H7 (cell line): Measurements from ENCODE around the gene ACOT13. TPM values are rescaled to one million over a fixed set of nuclear protein-coding genes. Genes with fewer than 3 reads are reported as not detected.
"Not testable (repeated sequence)": the region's sequence is repeated elsewhere in the genome, so short reads cannot be mapped to it uniquely, and the experiment has no call there.

Experiments used
- DNase-seq: peaks from one replicate; pipeline ENCODE4 v3.0.0; 2012
- H3K27me3 ChIP-seq: 2 replicates; pipeline ENCODE4 v1.6.0; 2011; ENCODE audit warnings: mild to moderate bottlenecking, low read length; ENCODE audit not compliant: control insufficient read depth, insufficient read depth
- H3K36me3 ChIP-seq: replicated peaks from 2 replicates; pipeline ENCODE4 v1.5.1; 2011; ENCODE audit warnings: low read length; ENCODE audit not compliant: control insufficient read depth, insufficient read depth
- H3K4me3 ChIP-seq: 2 replicates; pipeline ENCODE4 v1.5.1; 2011; ENCODE audit warnings: low read depth, mild to moderate bottlenecking, control low read depth, low read length, moderate library complexity; ENCODE audit not compliant: insufficient read depth
- total RNA-seq: library from RNA; depleted of rRNA; stranded (reverse); fragments of >200 nt; shearing (Covaris generic); gene quantifications from 2 replicates; pipeline ENCODE4 v1.2.3, GENCODE V29; 2014

The ACOT13 gene
- total RNA-seq, 1 experiment from 2014 or later: 6.7 TPM

DNA sequence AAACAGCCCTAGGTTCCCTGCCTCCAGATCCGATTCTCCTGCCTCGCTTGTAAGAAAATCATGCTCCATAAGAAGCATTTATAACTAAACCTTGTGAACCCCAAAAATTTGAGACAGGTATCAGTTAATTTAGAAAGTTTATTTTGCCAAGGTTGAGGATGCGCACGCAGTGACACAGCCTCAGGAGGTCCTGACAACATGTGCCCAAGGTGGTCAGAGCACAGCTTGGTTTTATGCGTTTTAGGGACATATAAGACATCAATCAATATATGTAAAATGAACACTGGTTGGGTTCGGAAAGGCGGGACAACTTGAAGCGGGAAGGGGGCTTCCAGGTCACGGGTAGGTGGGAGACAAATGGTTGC lies 2.1 kb downstream of the ACOT13 start:
- Histone ChIP-seq H3K36me3 (no peaks in the 10 kb centered on the region; the same call in 1 of the 2 replicates), H3K27me3 (no peaks in the 10 kb centered on the region), H3K4me3 (no peak overlapping the region)
- DNase-seq: no peak

DNA sequence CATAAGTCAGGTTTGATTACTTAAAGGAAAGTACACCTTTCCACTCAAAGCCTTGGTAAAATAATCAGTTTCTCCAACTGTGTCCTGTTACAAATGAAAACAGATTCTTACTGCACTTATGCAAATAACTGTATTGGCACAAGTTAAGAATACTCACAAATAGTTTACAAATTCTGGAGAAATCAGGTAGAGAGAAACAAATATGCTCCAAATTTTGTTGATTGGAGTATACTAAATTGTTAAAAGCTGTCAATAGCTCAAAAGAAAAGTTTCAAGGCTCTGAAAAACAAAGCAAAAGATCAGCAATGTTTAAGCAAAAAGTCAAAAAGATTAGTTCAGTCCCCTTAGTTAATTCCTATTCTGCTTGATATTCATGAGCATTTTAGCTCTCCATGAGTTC lies 3.6 kb downstream of the ACOT13 start:
- not testable (repeated sequence) for H3K36me3 ChIP-seq

DNA sequence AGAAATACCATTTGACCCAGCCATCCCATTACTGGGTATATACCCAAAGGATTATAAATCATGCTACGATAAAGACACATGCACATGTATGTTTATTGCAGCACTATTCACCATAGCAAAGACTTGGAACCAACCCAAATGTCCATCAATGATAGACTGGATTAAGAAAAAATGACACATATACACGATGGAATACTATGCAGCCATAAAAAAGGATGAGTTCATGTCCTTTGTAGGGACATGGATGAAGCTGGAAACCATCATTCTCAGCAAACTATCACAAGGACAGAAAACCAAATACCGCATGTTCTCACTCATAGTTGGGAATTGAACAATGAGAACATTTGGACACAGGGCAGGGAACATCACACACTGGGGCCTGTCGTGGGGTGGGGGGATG lies 4.2 kb downstream of the ACOT13 start:
- not testable (repeated sequence) for H3K36me3 ChIP-seq, H3K4me3 ChIP-seq, H3K27me3 ChIP-seq, DNase-seq

More for the DNA sequence above, 3.6 kb downstream of the ACOT13 start:
- DNase-seq, H3K27me3 ChIP-seq, H3K4me3 ChIP-seq: not testable (repeated sequence)

DNA sequence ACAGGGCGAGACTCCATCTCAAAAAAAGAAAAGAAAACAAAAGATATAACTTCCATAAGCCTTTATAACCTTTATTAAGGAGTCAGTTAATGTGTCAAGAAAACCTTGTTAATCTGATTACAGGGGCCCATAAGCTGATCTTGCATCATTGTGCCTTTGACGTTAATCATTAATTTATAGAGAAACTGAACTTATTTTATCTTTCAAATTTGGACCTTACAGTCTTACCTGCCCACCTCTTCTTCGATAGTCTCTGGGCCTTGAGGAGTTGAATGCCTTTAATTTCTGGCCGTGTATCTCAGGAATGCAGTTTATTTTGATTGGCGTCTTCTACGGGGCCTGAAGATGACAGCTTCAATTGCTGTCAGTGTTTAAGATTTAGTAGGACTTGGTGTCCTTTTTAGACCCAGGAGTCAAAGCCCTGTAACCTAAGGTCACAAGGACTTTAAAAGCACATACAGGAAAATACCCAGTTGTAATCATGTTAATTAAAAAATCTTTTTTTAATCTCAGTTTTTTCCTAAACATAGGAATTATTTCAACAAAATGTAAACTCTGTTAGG lies 5.8 kb downstream of the ACOT13 start:
- DNase-seq: no peak
- no peaks in the 10 kb centered on the region for H3K27me3 ChIP-seq
- H3K36me3 ChIP-seq: no peaks in the 10 kb centered on the region
- H3K4me3 ChIP-seq: no peak overlapping the region

DNA sequence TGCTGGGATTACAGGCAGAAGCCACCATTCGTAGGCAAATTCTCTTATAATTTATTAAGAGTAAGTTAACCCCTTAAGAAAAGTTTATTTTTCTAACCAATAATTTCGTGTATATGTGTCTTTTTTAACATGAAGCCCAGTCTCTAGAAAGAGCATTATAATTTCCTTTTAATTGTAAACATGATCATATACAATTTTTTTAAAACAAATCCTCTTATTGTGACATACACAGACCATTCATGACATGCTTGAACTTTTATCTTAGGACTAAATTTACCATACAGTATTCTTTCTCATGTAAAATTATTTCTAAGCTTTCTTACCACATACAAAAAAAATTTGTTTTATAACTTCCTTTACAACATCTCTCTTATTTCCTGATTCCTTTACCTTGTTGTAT lies 6.7 kb downstream of the ACOT13 start:
- Histone ChIP-seq H3K36me3 (no peaks in the 10 kb centered on the region), H3K27me3 (no peaks in the 10 kb centered on the region), H3K4me3 (no peak overlapping the region)
- no peak for DNase-seq

DNA sequence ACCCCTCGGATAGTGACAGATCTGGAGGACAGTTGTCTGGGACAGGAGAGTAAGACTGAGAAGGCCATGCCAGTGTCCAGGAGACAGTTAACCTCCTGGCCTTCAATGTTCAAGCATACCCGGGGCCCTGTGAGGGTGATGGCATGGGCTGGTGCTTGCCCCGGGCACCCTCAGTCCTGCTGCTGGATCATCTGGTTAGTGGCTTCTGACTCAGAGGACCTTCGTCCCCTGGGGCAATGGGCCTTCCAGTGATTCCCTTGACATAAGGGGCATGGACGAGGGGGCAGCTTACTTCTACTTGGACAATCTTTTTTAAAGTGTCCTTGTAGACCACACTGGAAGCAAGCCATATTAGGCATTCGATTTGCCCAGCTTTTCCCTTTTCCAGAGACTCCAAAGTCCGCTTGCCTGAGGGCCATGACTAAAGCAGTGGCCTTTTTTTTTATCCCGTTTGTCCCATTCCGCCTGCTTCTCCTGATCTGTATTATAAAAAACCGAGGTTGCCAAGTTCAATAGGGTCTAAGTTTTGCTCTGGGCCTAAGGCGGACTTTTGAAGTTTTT lies 12.0 kb downstream of the ACOT13 start:
- not testable (repeated sequence) for H3K36me3 ChIP-seq, H3K4me3 ChIP-seq, H3K27me3 ChIP-seq, DNase-seq

DNA sequence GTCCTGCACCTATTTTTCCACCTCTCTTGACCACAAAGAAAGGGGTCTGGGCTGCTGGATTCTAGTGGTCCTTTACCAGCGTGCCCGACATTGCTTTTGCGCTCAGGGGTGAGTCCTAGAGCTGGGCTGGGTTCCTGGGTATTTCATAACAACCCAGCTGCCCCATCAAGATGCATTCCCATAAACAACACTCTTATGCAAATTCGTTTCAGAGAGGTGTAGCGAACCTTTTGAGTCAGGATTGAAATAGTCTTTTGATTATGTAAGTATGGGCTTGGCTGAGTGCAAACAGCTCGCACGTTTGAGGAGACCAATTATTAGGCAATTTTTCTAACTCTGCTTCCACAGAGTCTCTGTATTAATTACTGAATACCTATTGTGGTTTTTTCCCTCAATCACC lies 13.7 kb downstream of the ACOT13 start:
- Histone ChIP-seq H3K36me3 (no peaks in the 10 kb centered on the region), H3K27me3 (no peaks in the 10 kb centered on the region; the same call in 1 of the 2 replicates), H3K4me3 (no peak overlapping the region)
- no peak for DNase-seq

DNA sequence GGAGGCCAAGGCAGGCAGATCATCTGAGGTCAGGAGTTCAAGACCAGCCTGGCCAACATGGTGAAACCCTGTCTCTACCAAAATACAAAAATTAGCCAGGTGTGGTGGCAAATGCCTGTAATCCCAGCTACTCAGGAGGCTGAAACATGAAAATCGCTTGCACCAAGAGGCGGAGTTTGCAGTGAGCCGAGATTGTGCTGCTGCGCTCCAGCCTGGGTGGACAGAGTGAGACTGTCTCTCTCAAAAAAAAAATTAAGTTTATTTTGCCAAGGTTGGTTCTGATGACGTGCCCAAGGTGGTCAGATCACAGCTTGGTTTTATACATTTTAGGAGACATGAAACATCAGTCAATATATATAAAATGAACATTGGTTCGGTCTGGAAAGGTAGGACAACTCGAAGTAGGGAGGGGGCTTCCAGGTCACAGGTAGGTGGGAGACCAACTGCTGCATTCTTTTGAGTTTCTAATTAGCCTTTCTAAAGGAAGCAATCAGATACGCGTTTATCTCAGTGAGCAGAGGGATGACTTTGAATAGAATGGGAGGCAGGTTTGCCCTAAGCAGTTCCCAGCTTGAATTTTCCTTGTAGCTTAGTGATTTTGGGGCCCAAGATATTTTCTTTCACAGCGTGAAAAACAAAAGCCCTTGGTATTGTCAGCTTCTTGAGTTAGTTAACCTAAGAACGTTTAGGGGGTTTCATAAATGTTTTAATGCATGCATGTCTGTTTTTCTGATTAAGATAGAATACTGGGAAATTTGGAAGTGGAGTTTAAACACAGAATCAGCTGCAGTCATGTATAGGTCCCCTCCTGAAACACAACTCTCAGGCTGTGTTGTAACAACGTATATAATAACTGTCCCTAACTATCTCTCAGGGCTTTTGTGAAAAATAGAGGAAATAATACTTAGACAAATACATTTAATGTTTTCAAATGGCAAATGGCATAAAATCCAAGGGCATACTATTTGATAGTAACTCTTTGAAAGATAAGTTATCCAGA lies 16.7 kb downstream of the ACOT13 start:
- Histone ChIP-seq H3K27me3 (no peaks in the 10 kb centered on the region; the same call in 1 of the 2 replicates), H3K4me3 (no peak overlapping the region), H3K36me3 (no peaks in the 10 kb centered on the region)
- peak; percentile 13 for DNase-seq

DNA sequence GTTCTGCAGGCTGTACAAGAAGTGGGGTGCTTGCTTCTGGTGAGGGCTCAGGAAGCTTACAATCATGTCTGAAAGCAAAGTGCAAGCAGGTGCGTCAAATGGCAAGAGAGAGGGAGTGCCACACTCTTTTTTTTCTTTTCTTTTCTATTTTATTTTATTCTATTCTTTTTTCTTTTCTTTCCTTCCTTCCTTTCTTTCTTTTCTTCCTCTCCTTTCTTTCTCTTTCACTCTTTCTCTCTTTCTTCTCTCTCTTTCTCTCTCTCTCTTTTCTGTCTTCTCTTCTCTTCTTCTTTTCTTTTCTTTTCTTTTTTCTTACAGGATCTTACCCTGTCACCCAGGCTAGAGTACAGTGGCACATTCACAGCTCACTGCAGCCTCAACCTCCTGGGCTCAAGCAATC lies 19.5 kb downstream of the ACOT13 start:
- Histone ChIP-seq H3K36me3 (no peaks in the 10 kb centered on the region), H3K27me3 (no peaks in the 10 kb centered on the region; the same call in 1 of the 2 replicates), H3K4me3 (no peak overlapping the region)
- DNase-seq: no peak

DNA sequence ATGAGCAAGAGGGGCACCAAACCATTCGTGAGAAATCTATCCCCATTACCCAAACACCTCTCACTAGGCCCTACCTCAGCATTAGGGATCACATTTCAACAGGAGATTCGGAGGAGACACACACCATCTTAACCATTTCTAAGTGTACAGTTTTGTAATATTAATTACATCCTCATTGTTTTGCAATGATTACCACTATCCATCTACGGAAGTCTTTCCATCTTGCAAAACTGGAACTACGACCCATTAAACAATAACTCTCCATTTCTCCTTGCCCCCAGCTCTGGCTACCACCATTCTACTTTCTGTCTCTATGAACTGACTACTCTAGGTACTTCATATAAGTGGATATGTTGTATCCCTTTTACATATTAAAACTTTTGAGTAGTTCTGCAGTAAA lies 20.1 kb downstream of the ACOT13 start:
- Histone ChIP-seq H3K27me3 (no peaks in the 10 kb centered on the region; the same call in 1 of the 2 replicates), H3K36me3 (no peaks in the 10 kb centered on the region), H3K4me3 (no peak overlapping the region)
- DNase-seq: no peak

DNA sequence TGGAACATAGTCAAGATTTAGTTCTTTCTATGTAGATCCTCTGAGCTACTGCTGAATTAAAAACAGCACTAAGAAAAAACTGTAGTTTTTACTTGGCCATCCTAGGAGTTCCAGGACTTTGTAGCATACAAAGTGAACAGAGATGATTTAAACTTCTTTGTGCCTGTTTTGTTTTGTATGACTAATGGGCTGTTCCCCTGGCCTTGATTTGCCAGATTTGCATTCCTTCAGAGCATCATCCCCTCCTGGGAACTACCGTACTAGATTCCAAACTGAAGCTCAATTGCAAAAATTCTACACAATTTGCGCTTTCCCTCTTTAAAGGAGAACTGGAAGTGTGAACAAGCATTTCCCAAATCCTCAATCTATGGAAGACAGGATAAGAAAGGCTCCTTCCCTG lies 23.1 kb downstream of the ACOT13 start:
- no peak for DNase-seq
- Histone ChIP-seq H3K4me3 (no peak overlapping the region), H3K36me3 (no peaks in the 10 kb centered on the region), H3K27me3 (no peaks in the 10 kb centered on the region; the same call in 1 of the 2 replicates)

DNA sequence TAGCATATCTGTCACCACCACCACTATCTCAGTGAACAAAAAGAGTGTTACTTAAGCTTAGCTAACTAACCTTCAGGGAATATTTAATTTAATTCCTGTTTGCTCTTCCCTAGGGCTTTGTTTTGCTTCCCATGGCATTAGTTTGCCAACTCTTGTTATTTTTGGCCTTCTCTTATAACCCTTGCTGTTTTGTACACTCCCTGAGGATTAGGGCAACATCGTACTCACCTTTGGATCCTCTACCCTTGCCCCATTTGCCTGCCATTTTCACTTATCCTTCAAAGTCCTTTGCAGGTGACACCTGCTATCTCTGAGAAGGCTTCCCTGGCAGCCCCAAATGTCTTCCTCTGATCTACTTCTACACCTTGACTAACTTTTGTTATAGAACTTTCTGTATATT lies 23.7 kb downstream of the ACOT13 start:
- H3K36me3 ChIP-seq: no peaks in the 10 kb centered on the region

DNA sequence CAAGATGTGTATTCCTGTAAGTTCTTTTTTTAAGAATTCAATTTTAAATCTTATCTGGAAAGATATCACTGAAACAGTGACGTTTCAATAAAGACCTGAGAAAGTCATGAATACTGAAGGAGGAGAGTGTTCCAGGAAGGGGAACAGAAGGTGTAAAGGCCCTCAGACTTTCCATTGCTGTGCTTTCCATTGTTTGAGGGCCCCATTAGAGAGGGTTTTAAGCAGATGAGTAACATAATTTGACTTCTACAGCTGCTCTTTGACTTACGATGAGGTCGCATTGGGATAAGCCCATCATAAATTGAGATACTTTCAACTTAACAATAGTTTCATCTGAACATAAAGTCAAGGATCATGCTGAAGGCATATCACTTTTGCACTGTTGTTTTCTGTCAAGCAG lies 24.7 kb downstream of the ACOT13 start:
- no peaks in the 10 kb centered on the region for H3K36me3 ChIP-seq
- no peak overlapping the region for H3K4me3 ChIP-seq
- no peaks in the 10 kb centered on the region for H3K27me3 ChIP-seq
- DNase-seq: no peak

More for the DNA sequence above, 23.7 kb downstream of the ACOT13 start:
- no peaks in the 10 kb centered on the region; the same call in 1 of the 2 replicates for H3K27me3 ChIP-seq
- no peak overlapping the region for H3K4me3 ChIP-seq
- DNase-seq: no peak

DNA sequence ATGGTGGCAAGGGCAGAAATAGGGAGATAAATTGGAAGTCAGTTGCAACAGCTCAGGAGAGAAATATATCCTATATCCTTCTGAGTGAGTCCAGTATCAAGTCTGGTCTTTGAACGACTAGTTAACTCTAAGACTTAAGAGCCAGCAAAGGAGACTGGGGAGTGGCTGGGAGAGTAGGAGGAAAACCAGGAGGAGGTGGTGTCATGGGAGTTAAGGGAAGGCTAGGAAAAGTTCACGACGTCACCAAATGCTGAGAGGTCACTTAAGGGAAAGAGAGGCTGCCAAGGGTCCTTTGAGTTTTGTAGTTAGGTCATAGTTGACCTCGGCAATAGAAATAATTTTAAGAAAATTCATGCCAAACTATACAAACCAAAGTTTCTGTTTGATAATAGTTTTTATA lies 25.1 kb downstream of the ACOT13 start:
- Histone ChIP-seq H3K27me3 (no peaks in the 10 kb centered on the region), H3K36me3 (no peaks in the 10 kb centered on the region), H3K4me3 (no peak overlapping the region)
- DNase-seq: no peak

DNA sequence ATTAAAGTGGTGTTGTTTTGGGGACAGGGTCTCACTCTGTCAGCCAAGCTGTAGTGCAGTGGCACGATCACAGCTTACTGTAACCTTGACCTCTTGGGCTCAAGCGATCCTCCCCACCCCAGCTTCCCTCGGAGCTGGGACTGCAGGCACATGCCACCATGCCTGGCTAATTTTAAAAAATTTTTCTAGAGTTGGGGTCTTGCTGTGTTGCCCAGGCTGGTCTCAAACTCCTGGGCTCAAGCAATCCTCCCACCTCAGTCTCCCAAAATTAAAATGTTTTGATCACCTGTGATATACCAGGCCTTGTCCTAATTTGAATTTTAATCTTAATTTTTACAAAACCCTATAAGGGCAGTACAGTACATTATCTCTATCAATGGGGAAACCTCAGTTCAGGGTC lies 25.5 kb downstream of the ACOT13 start:
- Histone ChIP-seq H3K36me3 (no peaks in the 10 kb centered on the region), H3K27me3 (no peaks in the 10 kb centered on the region), H3K4me3 (no peak overlapping the region)
- no peak for DNase-seq
